KMS-11 (cell line): ENCODE results near the gene PTPN22.

Experiments
- H2AFZ ChIP-seq: fragments of 200-600 bp; sonication (generic); 2 replicates; pipeline ENCODE4 v1.6.1; 2016; ENCODE audit warnings: antibody characterized with exemption, mixed run types, low read depth
- H3K27ac ChIP-seq: fragments of 200-600 bp; sonication (generic); 2 replicates; pipeline ENCODE4 v1.6.1; 2016; ENCODE audit warnings: mild to moderate bottlenecking, mixed run types
- H3K27me3 ChIP-seq: fragments of 200-600 bp; sonication (generic); 2 replicates; pipeline ENCODE4 v1.6.1; 2017; ENCODE audit warnings: mild to moderate bottlenecking, low read depth, mixed run types, moderate library complexity; ENCODE audit not compliant: insufficient read depth
- H3K36me3 ChIP-seq: fragments of 200-600 bp; sonication (generic); 2 replicates; pipeline ENCODE4 v1.6.1; 2017; ENCODE audit warnings: mild to moderate bottlenecking, mixed run types; ENCODE audit not compliant: insufficient read depth
- H3K4me1 ChIP-seq: fragments of 200-600 bp; sonication (generic); 2 replicates; pipeline ENCODE4 v1.6.1; 2016; ENCODE audit warnings: mild to moderate bottlenecking, low read depth, mixed run types; ENCODE audit not compliant: poor library complexity, severe bottlenecking
- H3K4me2 ChIP-seq: fragments of 200-600 bp; sonication (generic); 2 replicates; pipeline ENCODE4 v1.7.0; 2016; ENCODE audit warnings: mild to moderate bottlenecking, mixed run types
- H3K4me3 ChIP-seq: fragments of 200-600 bp; sonication (generic); IDR thresholded peaks from 2 replicates; pipeline ENCODE4 v1.6.1; 2017; ENCODE audit warnings: low read depth, low read length, mixed read lengths; ENCODE audit not compliant: insufficient read depth
- H3K79me2 ChIP-seq: fragments of 200-600 bp; sonication (generic); 2 replicates; pipeline ENCODE4 v1.6.1; 2016; ENCODE audit warnings: low read depth, mixed run types; ENCODE audit not compliant: insufficient read depth
- H3K9ac ChIP-seq: fragments of 200-600 bp; sonication (generic); 2 replicates; pipeline ENCODE4 v1.6.1; 2016; ENCODE audit warnings: mild to moderate bottlenecking, mixed run types
- H4K20me1 ChIP-seq: fragments of 200-600 bp; sonication (generic); 2 replicates; pipeline ENCODE4 v1.6.1; 2016; ENCODE audit warnings: mild to moderate bottlenecking, mixed run types; ENCODE audit not compliant: insufficient read depth
- CTCF ChIP-seq: fragments of 200-600 bp; sonication (generic); conservative IDR thresholded peaks from 2 replicates; pipeline ENCODE4 v1.6.1; 2017; ENCODE audit warnings: low read depth, mild to moderate bottlenecking, antibody characterized with exemption, low read length, moderate library complexity, mixed read lengths

PTPN22 gene

GRCh38 chr1:113899111-113899510, 27.6 kb upstream of the PTPN22 start:
- no peak overlapping the region for H3K9ac ChIP-seq
- peaks cover 10% of the 10 kb centered on the region for H3K4me1 ChIP-seq
- no peak overlapping the region for H3K4me2 ChIP-seq
- no peaks in the 10 kb centered on the region for H4K20me1 ChIP-seq
- H3K79me2 ChIP-seq, result peaks cover 13% of the 10 kb centered on the region
- H3K27me3 ChIP-seq, result no peaks in the 10 kb centered on the region
- no peak overlapping the region for H3K4me3 ChIP-seq
- H3K36me3 ChIP-seq, result no peaks in the 10 kb centered on the region
- no peak overlapping the region for H3K27ac ChIP-seq
- no peak for TF ChIP-seq CTCF
- H2AFZ ChIP-seq, result no peak overlapping the region

- Histone ChIP-seq H3K79me2 (peaks cover 6% of the 10 kb centered on the region; the same call in 1 of the 2 replicates), H3K4me3 (no peak overlapping the region), H3K27me3 (no peaks in the 10 kb centered on the region), H3K27ac (no peak overlapping the region), H3K4me1 (peaks cover 4% of the 10 kb centered on the region), H3K4me2 (no peak overlapping the region), H2AFZ (no peak overlapping the region), H3K9ac (no peak overlapping the region), H3K36me3 (no peaks in the 10 kb centered on the region), H4K20me1 (no peaks in the 10 kb centered on the region)
- TF ChIP-seq CTCF, result no peak
Observed at GRCh38 chr1:113898241-113898814, 26.8 kb upstream of the PTPN22 start.

GRCh38 chr1:113895961-113896360, 24.4 kb upstream of the PTPN22 start:
- H3K9ac ChIP-seq, result no peak overlapping the region
- no peak overlapping the region for H2AFZ ChIP-seq
- no peaks in the 10 kb centered on the region for H3K79me2 ChIP-seq
- no peak overlapping the region for H3K4me3 ChIP-seq
- no peaks in the 10 kb centered on the region for H4K20me1 ChIP-seq
- no peaks in the 10 kb centered on the region for H3K27me3 ChIP-seq
- H3K4me2 ChIP-seq, result no peak overlapping the region
- no peaks in the 10 kb centered on the region for H3K4me1 ChIP-seq
- TF ChIP-seq CTCF, result no peak
- no peaks in the 10 kb centered on the region for H3K36me3 ChIP-seq
- no peak overlapping the region for H3K27ac ChIP-seq

- H3K4me1 ChIP-seq, result no peaks in the 10 kb centered on the region
- no peak overlapping the region for H2AFZ ChIP-seq
- no peaks in the 10 kb centered on the region for H3K27me3 ChIP-seq
- no peaks in the 10 kb centered on the region for H4K20me1 ChIP-seq
- no peak overlapping the region for H3K27ac ChIP-seq
- H3K79me2 ChIP-seq, result no peaks in the 10 kb centered on the region
- no peaks in the 10 kb centered on the region for H3K36me3 ChIP-seq
- no peak for TF ChIP-seq CTCF
- H3K4me3 ChIP-seq, result no peak overlapping the region
- no peak overlapping the region for H3K9ac ChIP-seq
- no peak overlapping the region for H3K4me2 ChIP-seq
Observed at GRCh38 chr1:113895098-113895497, 23.6 kb upstream of the PTPN22 start.
